Body of pancreas (tissue), 4 donors: ENCODE data around the gene LDLRAD2. TPM values are rescaled to one million over a fixed set of nuclear protein-coding genes. Genes with fewer than 3 reads are reported as not detected.

Experiments used
- ATAC-seq: fragments of 150-250 bp; one replicate; pipeline ENCODE4 v1.9.1; 2016
- DNase-seq, 4 donors: peaks; one replicate each; pipeline ENCODE4 v3.0.0-alpha.2; 2019
- H3K27ac ChIP-seq, 4 donors: fragments of 200-600 bp; sonication (generic); 1 replicate in 3 of 4; 2 replicates in 1 of 4; pipeline versions ENCODE4 v1.5.1 to v1.6.1; 2016 to 2019; ENCODE audit warnings: mild to moderate bottlenecking in 1 of 4, mixed read lengths in 1 of 4, moderate library complexity in 1 of 4
- H3K27me3 ChIP-seq, 2 donors: fragments of 200-600 bp; sonication (generic); one replicate each; pipeline ENCODE4 v1.6.0; 2016; ENCODE audit warnings: mild to moderate bottlenecking in 1 of 2
- H3K36me3 ChIP-seq, 2 donors: fragments of 200-600 bp; sonication (generic); replicated peaks in 1 of 2; 2 replicates each; pipeline ENCODE4 v1.5.1; 2016; ENCODE audit warnings: low read depth in 2 of 2; ENCODE audit not compliant: insufficient read depth in 1 of 2
- H3K4me1 ChIP-seq: fragments of 200-600 bp; sonication (generic); one replicate; pipeline ENCODE4 v1.6.0; 2016
- H3K4me3 ChIP-seq, 2 donors: fragments of 200-600 bp; sonication (generic); 1 replicate in 1 of 2; 2 replicates in 1 of 2; pipeline ENCODE4 v1.5.1; 2016 to 2019
- H3K9me3 ChIP-seq, 3 donors: fragments of 200-600 bp; sonication (generic); 1 replicate in 2 of 3; 2 replicates in 1 of 3; pipeline ENCODE4 v1.5.1; 2016
- CTCF ChIP-seq, 7 experiments: fragments of 450-650 bp in 4 of 7; fragments of 200-600 bp in 3 of 7; sonication (generic) in 3 of 7; IDR thresholded peaks; one replicate each; pipeline ENCODE4 v1.5.1; 2016 to 2019; ENCODE audit warnings: antibody characterized with exemption in 7 of 7
- POLR2A ChIP-seq, 3 donors: fragments of 450-650 bp; IDR thresholded peaks; one replicate each; pipeline ENCODE4 v1.6.1; 2016; ENCODE audit warnings: antibody characterized with exemption in 3 of 3, mild to moderate bottlenecking in 2 of 3
- WGBS, 2 donors: methylation state at CpG; one replicate each; pipeline ENCODE4 v1.1.5; 2017; 5-methylcytosine and 5-hydroxymethylcytosine counted together
- intact Hi-C: fragments of 100-400 bp; cut with DNase I; formaldehyde crosslinking; loops from one replicate; pipeline ENCODE4 v1.15.1; 2023
- total RNA-seq, 2 donors: library from RNA; depleted of rRNA; stranded (reverse); fragments of >200 nt; gene quantifications; one replicate each; pipeline ENCODE4 v1.1.0, GENCODE V29; 2016

The LDLRAD2 gene
- total RNA-seq, 2 donors from 2014 or later = 2.3 TPM; not detected in 1

- Histone ChIP-seq H3K36me3 (no peaks in the 10 kb centered on the region), H3K27me3 (no peaks in the 10 kb centered on the region), H3K9me3 (no peaks in the 10 kb centered on the region), H3K4me1 (no peaks in the 10 kb centered on the region), H3K4me3 (no peak overlapping the region), H3K27ac (no peak overlapping the region)
- TF ChIP-seq POLR2A (IDR thresholded peaks at IDR 0.05) (no peak), CTCF (IDR thresholded peaks at IDR 0.05) (no peak)
- DNase-seq (no peak), ATAC-seq (no peak)
- intact Hi-C loops = no loop called here
- 87 to 97% methylated on average over 6 of the region's 6 CpGs for WGBS, 2 donors
Measured at GRCh38 chr1:21795075-21795474, 17.0 kb upstream of the LDLRAD2 start.

- no peaks in the 10 kb centered on the region for H3K36me3 ChIP-seq
- H3K27me3 ChIP-seq = no peaks in the 10 kb centered on the region
- no peaks in the 10 kb centered on the region for H3K9me3 ChIP-seq
- ATAC-seq (no peak), DNase-seq (no peak)
- no peaks in the 10 kb centered on the region for H3K4me1 ChIP-seq
- 61 to 75% methylated on average over 3 to 4 of the region's 5 CpGs for WGBS, 2 donors
- no peak overlapping the region for H3K4me3 ChIP-seq
- no peak overlapping the region for H3K27ac ChIP-seq
- TF ChIP-seq POLR2A (IDR thresholded peaks at IDR 0.05) = no peak
- no peak for TF ChIP-seq CTCF (IDR thresholded peaks at IDR 0.05)
- intact Hi-C loops = no loop called here
Measured at GRCh38 chr1:21799730-21800129, 12.3 kb upstream of the LDLRAD2 start.

DNA sequence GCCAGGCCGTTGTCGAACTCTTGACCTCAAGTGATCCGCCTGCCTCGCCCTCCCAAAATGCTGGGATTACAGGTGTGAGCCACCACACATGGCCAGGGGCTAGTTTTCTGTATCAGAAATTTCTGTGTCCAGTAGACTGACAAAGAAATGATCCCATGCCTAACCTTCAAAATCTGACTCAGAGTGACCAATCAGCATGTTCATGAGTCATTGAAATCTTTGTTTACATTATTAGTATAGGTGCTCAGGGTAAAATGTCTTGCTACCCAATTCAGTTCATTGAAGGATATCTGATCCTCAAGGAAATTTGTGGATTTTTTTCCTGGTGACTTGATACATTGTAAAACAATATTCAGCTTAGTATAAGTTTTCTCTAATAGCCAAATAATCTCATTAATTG lies 11.0 kb upstream of the LDLRAD2 start:
- H3K9me3 ChIP-seq = no peaks in the 10 kb centered on the region
- H3K4me1 ChIP-seq = no peaks in the 10 kb centered on the region
- DNase-seq = no peak
- WGBS, 2 donors = 93 to 95% methylated on average over 4 of the region's 4 CpGs
- ATAC-seq = no peak
- H3K27me3 ChIP-seq = no peaks in the 10 kb centered on the region
- no peaks in the 10 kb centered on the region for H3K36me3 ChIP-seq
- H3K27ac ChIP-seq = no peak overlapping the region
- intact Hi-C loops = no loop called here
- TF ChIP-seq POLR2A (IDR thresholded peaks at IDR 0.05) = no peak
- no peak for TF ChIP-seq CTCF (IDR thresholded peaks at IDR 0.05)
- no peak overlapping the region for H3K4me3 ChIP-seq

DNA sequence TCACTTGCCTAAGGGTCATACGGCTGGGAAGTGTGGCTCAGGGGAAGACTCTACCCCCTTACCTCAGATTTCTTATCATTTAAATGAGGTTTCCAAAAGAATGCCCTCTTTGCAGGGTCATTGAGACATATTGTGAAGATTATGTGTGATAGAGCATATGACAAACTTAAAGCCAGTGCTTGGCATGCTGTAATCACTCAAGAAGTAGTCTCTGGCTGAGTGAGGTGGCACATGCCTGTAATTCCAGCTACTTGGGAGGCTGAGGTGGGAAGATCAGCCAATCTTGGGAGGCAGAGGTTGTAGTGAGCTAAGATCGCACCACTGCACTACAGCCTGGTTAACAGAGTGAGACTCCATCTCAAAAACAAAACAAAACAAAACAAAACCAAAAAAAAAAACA lies 7.5 kb upstream of the LDLRAD2 start:
- Histone ChIP-seq H3K27me3 (no peaks in the 10 kb centered on the region), H3K9me3 (no peaks in the 10 kb centered on the region), H3K36me3 (no peaks in the 10 kb centered on the region), H3K4me1 (no peaks in the 10 kb centered on the region), H3K27ac (no peak overlapping the region), H3K4me3 (no peak overlapping the region)
- TF ChIP-seq CTCF (IDR thresholded peaks at IDR 0.05) (no peak), POLR2A (IDR thresholded peaks at IDR 0.05) (no peak)
- intact Hi-C loops = no loop called here
- DNase-seq (no peak), ATAC-seq (no peak)
- 74 to 85% methylated on average over 2 of the region's 2 CpGs for WGBS, 2 donors

GRCh38 chr1:21813542-21813941 lies 1.5 kb downstream of the LDLRAD2 start:
- DNase-seq = no peak
- Histone ChIP-seq H3K27me3 (no peaks in the 10 kb centered on the region), H3K36me3 (no peaks in the 10 kb centered on the region), H3K4me3 (no peak overlapping the region), H3K27ac (no peak overlapping the region), H3K9me3 (no peaks in the 10 kb centered on the region), H3K4me1 (peaks cover 22% of the 10 kb centered on the region)
- WGBS, 2 donors = 93 to 97% methylated on average over 3 of the region's 3 CpGs
- TF ChIP-seq POLR2A (IDR thresholded peaks at IDR 0.05) (no peak), CTCF (IDR thresholded peaks at IDR 0.05) (no peak)
- intact Hi-C loops = no loop called here
- no peak for ATAC-seq
